AG09309 (cell line): ENCODE data around the gene ZBTB46.

Experiments used
- DNase-seq: peaks from one replicate; pipeline ENCODE4 v3.0.0-alpha.2; 2010; ENCODE audit warnings: low read depth
- H3K4me3 ChIP-seq: 2 replicates; pipeline ENCODE4 v1.5.1; 2011; ENCODE audit warnings: mild to moderate bottlenecking, low read depth, low read length, moderate library complexity; ENCODE audit not compliant: control insufficient read depth
- CTCF ChIP-seq: IDR thresholded peaks from 2 replicates; pipeline ENCODE4 v1.5.1; 2011; ENCODE audit warnings: mild to moderate bottlenecking, low read depth, low read length, inconsistent platforms; ENCODE audit not compliant: insufficient read depth, control insufficient read depth; ENCODE audit errors: missing control alignments

The ZBTB46 gene

GRCh38 chr20:63850689-63851547, 19.9 kb upstream of the ZBTB46 start:
- no peak for DNase-seq
- no peak overlapping the region for H3K4me3 ChIP-seq
- TF ChIP-seq CTCF = no peak

- H3K4me3 ChIP-seq = no peak overlapping the region
- no peak for DNase-seq
- no peak for TF ChIP-seq CTCF
Observed at GRCh38 chr20:63848003-63848911, 17.2 kb upstream of the ZBTB46 start.

DNA sequence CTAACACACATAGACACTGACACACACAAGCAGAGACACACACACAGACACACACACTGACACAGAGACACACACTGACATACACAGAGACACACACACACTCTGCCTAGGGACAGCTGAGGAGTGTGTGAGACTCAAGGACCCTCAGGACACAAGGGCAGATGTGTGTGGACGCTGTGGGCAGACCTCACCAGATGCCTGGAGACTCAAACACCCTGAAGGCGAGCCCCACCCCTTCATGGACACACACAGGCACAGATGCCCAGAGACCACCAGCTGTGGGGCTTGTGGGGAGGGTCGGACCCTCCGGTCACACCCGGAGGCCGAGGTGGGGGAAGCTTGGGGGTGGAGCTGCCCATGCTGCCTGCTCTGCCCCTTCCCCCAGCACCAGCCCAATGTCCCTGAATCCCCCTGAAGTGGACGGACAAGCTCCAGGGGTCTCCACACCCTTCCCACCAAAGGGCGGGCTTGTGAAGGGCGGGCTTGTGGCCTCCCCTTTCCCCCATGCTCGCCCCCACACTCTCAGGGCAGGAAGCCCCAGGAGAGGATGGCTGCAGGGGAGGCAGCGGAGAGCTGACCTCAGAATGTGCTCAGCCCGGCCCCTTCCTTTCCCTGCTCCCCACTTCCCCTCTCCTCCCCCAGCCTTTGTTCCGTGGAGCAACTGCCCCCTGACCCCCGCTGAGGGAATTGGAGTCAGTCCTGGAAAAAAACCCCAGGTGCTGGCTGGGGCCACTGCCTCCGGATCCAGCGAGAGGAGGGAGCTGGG, 16.4 kb upstream of the ZBTB46 start:
- DNase-seq = no peak
- no peak overlapping the region for H3K4me3 ChIP-seq
- no peak for TF ChIP-seq CTCF

DNA sequence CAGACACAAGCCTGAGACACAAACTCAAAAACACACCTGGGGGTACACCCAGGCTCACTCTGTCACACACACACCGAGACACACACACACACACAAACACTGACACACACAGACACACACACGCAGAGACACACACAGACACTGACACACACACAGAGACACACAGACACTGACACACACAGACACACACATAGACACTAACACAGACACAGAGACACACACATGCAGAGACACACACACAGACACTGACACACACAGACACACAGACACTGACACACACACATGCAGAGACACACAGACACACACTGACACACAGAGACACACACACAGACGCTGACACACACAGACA, 15.8 kb upstream of the ZBTB46 start:
- DNase-seq = no peak
- H3K4me3 ChIP-seq = no peak overlapping the region
- TF ChIP-seq CTCF = no peak

DNA sequence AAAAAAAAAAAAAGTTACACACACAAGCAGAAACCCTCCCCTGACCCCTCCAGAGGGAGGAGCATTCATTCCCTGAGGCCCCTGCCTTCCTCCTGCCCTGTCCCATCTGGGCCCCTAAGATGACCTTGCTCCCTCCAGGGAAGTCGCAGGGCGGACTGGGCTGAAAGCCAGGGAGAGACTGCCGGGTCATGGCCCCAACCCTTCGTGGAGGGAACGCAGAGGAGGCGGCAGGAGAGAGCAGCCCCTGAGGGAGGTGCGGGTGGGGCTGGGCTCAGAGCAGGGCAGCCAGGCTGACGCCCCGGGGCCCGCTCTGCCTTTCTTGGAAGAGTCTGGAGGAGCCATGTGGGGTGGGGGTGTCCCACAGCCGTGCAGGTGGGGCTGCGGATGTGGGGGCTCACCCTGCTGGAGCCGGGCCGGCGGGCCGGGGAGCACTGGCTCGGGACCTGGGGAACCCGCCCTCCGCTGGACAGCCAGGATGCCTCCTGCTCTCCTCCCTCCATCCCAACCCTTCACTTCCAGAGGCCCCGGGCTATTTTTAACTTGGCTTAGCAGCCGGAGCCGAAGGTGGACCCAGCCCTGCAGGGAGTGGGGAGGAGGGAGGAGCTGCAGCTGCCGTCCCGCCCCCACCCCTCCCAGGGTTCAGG, 15.2 kb upstream of the ZBTB46 start:
- H3K4me3 ChIP-seq = no peak overlapping the region
- TF ChIP-seq CTCF = no peak
- no peak for DNase-seq

DNA sequence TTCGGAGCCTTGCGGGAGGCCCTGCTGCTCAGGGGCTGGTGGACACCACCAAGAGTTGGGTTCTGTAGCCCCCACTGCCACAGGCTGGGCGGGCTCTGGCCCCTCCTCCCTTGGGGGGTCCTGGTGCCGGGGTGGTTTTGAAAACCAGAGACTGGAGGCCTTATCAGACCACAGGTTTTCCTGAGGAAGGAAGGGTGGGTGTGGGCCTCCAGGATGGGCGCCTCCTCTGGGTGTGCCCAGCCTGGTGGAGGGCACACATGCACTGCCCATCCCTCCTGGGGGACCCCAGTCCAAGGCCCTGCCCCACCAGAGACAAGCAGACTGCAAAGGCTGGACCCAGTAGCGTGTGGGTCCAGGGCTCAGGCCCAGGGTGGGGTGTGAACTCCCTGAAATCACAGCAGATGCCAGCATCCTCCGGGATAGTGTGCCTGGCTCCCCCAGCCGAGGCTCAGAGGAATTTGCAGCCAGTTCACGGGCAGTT, 13.5 kb upstream of the ZBTB46 start:
- DNase-seq = no peak
- no peak for TF ChIP-seq CTCF
- H3K4me3 ChIP-seq = no peak overlapping the region
